HuH-7 (cell line): Measurements from ENCODE around the gene EYA2.
"Not testable (repeated sequence)": the region's sequence is repeated elsewhere in the genome, so short reads cannot be mapped to it uniquely, and the experiment has no call there.

Experiments used
- DNase-seq: peaks from one replicate; pipeline ENCODE4 v3.0.0; 2011; ENCODE audit warnings: low spot score

Gene EYA2

GRCh38 chr20:46894579-46894958 is at the start of gene EYA2:
Gene EYA2, plus strand, starts transcription at chr20:46894843. Its CDS starts 95,168 bp downstream, at chr20:46990011.
- DNase-seq = no peak

GRCh38 chr20:46844965-46845364 is 49.7 kb upstream of the EYA2 start:
- no peak for DNase-seq

GRCh38 chr20:46849269-46849668 is 45.4 kb upstream of the EYA2 start:
- no peak for DNase-seq

GRCh38 chr20:46849751-46850150 is 44.9 kb upstream of the EYA2 start:
- no peak for DNase-seq

- no peak for DNase-seq
Observed at GRCh38 chr20:46850416-46850815, 44.2 kb upstream of the EYA2 start.

- no peak for DNase-seq
Observed at GRCh38 chr20:46850896-46851295, 43.7 kb upstream of the EYA2 start.

GRCh38 chr20:46851746-46852145 is 42.9 kb upstream of the EYA2 start:
- DNase-seq = no peak

GRCh38 chr20:46852313-46852712 is 42.3 kb upstream of the EYA2 start:
- DNase-seq = no peak

GRCh38 chr20:46853926-46854325 is 40.7 kb upstream of the EYA2 start:
- DNase-seq = no peak

GRCh38 chr20:46857061-46857831 is 37.4 kb upstream of the EYA2 start:
- DNase-seq = no peak

GRCh38 chr20:46865824-46866223 is 28.8 kb upstream of the EYA2 start:
- no peak for DNase-seq

- no peak for DNase-seq
Observed at GRCh38 chr20:46870041-46870440, 24.6 kb upstream of the EYA2 start.

- DNase-seq = no peak
Observed at GRCh38 chr20:46872328-46873211, 22.1 kb upstream of the EYA2 start.

GRCh38 chr20:46875059-46875458 is 19.6 kb upstream of the EYA2 start:
- DNase-seq = no peak

GRCh38 chr20:46879386-46879785 is 15.3 kb upstream of the EYA2 start:
- DNase-seq = no peak

GRCh38 chr20:46879963-46880362 is 14.7 kb upstream of the EYA2 start:
- DNase-seq = not testable (repeated sequence)

- DNase-seq = no peak
Observed at GRCh38 chr20:46883892-46884291, 10.8 kb upstream of the EYA2 start.

GRCh38 chr20:46890682-46891081 is 4.0 kb upstream of the EYA2 start:
- no peak for DNase-seq

- no peak for DNase-seq
Observed at GRCh38 chr20:46893051-46893450, 1.6 kb upstream of the EYA2 start.

GRCh38 chr20:46893877-46894578 is 615 bp upstream of the EYA2 start:
- DNase-seq = no peak

- DNase-seq = no peak
Observed at GRCh38 chr20:46894971-46895905, 595 bp downstream of the EYA2 start.

GRCh38 chr20:46895906-46896242 is 1.2 kb downstream of the EYA2 start:
- no peak for DNase-seq
